Naive thymus-derived CD4-positive, alpha-beta T cell (primary cell): ENCODE measurements around the gene ADRA2C. TPM values are rescaled to one million over a fixed set of nuclear protein-coding genes. Genes with fewer than 3 reads are reported as not detected.

Source experiments
- ATAC-seq: fragments of 150-1000 bp; cut with Tn5 transposase; 2 replicates; pipeline ENCODE4 v1.10.0; 2021; ENCODE audit warnings: mild to moderate bottlenecking, moderate library complexity
- CTCF ChIA-PET: fragments of 350-600 bp; sonication (Branson Sonifier 250); formaldehyde crosslinking; loops from one replicate; lab custom pipeline; 2021; ENCODE audit warnings: antibody characterized with exemption; lab: Charles Lee
- POLR2A ChIA-PET: fragments of 350-600 bp; sonication (Branson Sonifier 250); formaldehyde crosslinking; loops from one replicate; lab custom pipeline; 2021; ENCODE audit warnings: antibody characterized with exemption, inconsistent platforms; lab: Charles Lee
- DNase-seq, 9 donors: peaks; one replicate each; pipeline versions ENCODE4 v3.0.0 to v3.0.0-alpha.2; 2020 to 2022; ENCODE audit warnings: mixed read lengths in 1 of 9
- H3K27ac ChIP-seq: one replicate; pipeline ENCODE4 v1.7.0; 2013; ENCODE audit warnings: mild to moderate bottlenecking, low read depth, low read length, moderate library complexity
- H3K27me3 ChIP-seq, 2 donors: one replicate each; pipeline ENCODE4 v1.7.0; 2013; ENCODE audit warnings: low read length in 2 of 2, mild to moderate bottlenecking in 2 of 2, moderate library complexity in 2 of 2; ENCODE audit not compliant: control insufficient read depth in 2 of 2, insufficient read depth in 2 of 2
- H3K36me3 ChIP-seq, 3 experiments: 1 replicate in 2 of 3; 2 replicates in 1 of 3; pipeline ENCODE4 v1.7.0; 2013; ENCODE audit warnings: low read length in 3 of 3, mild to moderate bottlenecking in 3 of 3, moderate library complexity in 1 of 3; ENCODE audit not compliant: insufficient read depth in 3 of 3, control insufficient read depth in 2 of 3
- H3K4me1 ChIP-seq, 2 donors: one replicate each; pipeline ENCODE4 v1.7.0; 2013; ENCODE audit warnings: low read length in 2 of 2, mild to moderate bottlenecking in 2 of 2, moderate library complexity in 1 of 2; ENCODE audit not compliant: control insufficient read depth in 2 of 2, insufficient read depth in 2 of 2
- H3K4me3 ChIP-seq: 2 replicates; pipeline ENCODE4 v1.7.0; 2013; ENCODE audit warnings: mild to moderate bottlenecking, low read length
- H3K9me3 ChIP-seq, 3 experiments: 1 replicate in 2 of 3; 2 replicates in 1 of 3; pipeline ENCODE4 v1.7.0; 2013; ENCODE audit warnings: low read length in 3 of 3; ENCODE audit not compliant: control insufficient read depth in 2 of 3
- H3K27ac Mint-ChIP-seq, 9 donors: one replicate each; pipeline ENCODE4 v1.8.0; 2020 to 2022; ENCODE audit warnings: mixed read lengths in 9 of 9, mild to moderate bottlenecking in 8 of 9, moderate library complexity in 5 of 9, inconsistent platforms in 2 of 9
- H3K27me3 Mint-ChIP-seq, 5 donors: one replicate each; pipeline ENCODE4 v1.8.0; 2021 to 2022; ENCODE audit warnings: mixed read lengths in 5 of 5, mild to moderate bottlenecking in 1 of 5
- H3K36me3 Mint-ChIP-seq, 5 donors: one replicate each; pipeline ENCODE4 v1.8.0; 2020 to 2022; ENCODE audit warnings: mixed read lengths in 5 of 5, mild to moderate bottlenecking in 3 of 5, inconsistent platforms in 1 of 5
- H3K4me1 Mint-ChIP-seq, 7 donors: one replicate each; pipeline ENCODE4 v1.8.0; 2020 to 2022; ENCODE audit warnings: mixed read lengths in 7 of 7, mild to moderate bottlenecking in 3 of 7, inconsistent platforms in 1 of 7
- H3K4me3 Mint-ChIP-seq, 10 donors: one replicate each; pipeline ENCODE4 v1.8.0; 2020 to 2022; ENCODE audit warnings: mild to moderate bottlenecking in 10 of 10, mixed read lengths in 10 of 10, moderate library complexity in 6 of 10, inconsistent platforms in 2 of 10
- H3K9me3 Mint-ChIP-seq, 11 donors: one replicate each; pipeline ENCODE4 v1.8.0; 2020 to 2022; ENCODE audit warnings: mixed read lengths in 11 of 11, mild to moderate bottlenecking in 4 of 11, inconsistent platforms in 1 of 11, moderate library complexity in 1 of 11
- intact Hi-C, 2 donors: fragments of 100-400 bp; cut with micrococcal nuclease; formaldehyde crosslinking; loops; one replicate each; pipeline ENCODE4 v1.15.1; 2023
- polyA plus RNA-seq, 2 donors: library from polyadenylated mRNA; unstranded; fragments of 300-500 nt; fragmentation: Illumina TruSeq; gene quantifications; one replicate each; pipeline ENCODE4 v1.2.3, GENCODE V29; 2021
- total RNA-seq, 6 experiments: library from RNA in 5 of 6; stranded (reverse) in 5 of 6; gene quantifications; 1 replicate in 5 of 6; 2 replicates in 1 of 6; pipeline ENCODE4 v1.2.3 and lab custom pipeline; 2021 to 2026

ADRA2C gene
- total and polyA plus RNA-seq, 7 experiments from 2014 or later, result not detected

DNA sequence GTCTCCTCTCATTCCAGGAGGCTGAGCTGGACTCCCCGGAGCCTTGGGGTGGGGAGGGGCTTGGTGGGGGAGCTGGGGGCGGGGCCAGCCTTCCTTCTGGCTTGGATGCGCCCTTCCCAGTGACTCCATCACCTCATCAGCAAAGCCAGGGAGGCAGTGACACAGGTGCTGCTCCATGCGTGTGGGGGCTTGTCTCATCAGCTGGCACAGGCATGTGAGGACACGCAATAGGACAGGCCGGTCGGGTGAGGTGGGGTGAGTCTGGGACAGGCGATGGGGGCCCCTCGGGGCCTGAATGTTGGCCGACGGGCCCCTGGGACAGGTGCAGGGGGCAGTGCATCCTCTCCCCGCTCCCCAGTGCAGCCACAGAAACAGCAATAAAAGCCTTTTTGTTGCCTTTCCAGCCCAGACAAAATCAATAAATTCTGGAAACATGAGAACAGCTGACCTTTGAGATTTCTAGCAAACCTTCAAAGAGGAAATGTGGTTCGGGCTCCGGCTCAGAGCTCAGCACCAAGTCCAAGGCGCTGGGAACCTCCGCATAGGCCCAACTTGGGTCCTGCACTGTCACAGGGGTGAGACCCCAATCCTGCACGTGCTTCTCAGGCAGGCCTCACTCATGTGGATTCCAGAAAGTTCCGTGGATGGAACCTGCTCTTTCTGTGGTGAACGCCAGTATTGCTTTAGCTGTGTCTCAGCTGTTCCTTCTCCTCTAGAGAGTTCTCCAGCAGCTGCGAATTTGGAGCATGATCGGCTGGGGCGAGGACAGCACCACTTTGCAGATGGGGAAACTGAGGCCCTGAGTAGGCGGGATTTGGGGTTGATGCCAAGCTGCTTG is 18.5 kb downstream of the ADRA2C start:
- H3K27ac Mint-ChIP-seq, result no peak overlapping the region
- intact Hi-C loops, result no loop called here

GRCh38 chr4:3785292-3785565 is 19.0 kb downstream of the ADRA2C start:
- Histone ChIP-seq H3K9me3 (peaks cover 0 to 10% (median 0%) of the 10 kb centered on the region in 3 experiments), H3K36me3 (no peaks in the 10 kb centered on the region), H3K4me3 (no peak overlapping the region), H3K27ac (no peak overlapping the region), H3K4me1 (no peaks in the 10 kb centered on the region), H3K27me3 (no peaks in the 10 kb centered on the region)
- no peaks in the 10 kb centered on the region for H3K4me1 Mint-ChIP-seq
- no peak overlapping the region for H3K27ac Mint-ChIP-seq
- H3K36me3 Mint-ChIP-seq, result no peaks in the 10 kb centered on the region
- H3K4me3 Mint-ChIP-seq, result no peak overlapping the region
- peaks cover 0 to 11% (median 0%) of the 10 kb centered on the region in 5 donors for H3K27me3 Mint-ChIP-seq
- H3K9me3 Mint-ChIP-seq, result peaks cover 0 to 3% (median 0%) of the 10 kb centered on the region in 11 donors
- CTCF ChIA-PET, result no interaction called here
- no peak for DNase-seq
- intact Hi-C loops, result no loop called here
- POLR2A ChIA-PET, result no interaction called here
- ATAC-seq, result no peak

More for the DNA sequence above, 18.5 kb downstream of the ADRA2C start:
- Histone ChIP-seq H3K36me3 (no peaks in the 10 kb centered on the region), H3K27me3 (no peaks in the 10 kb centered on the region), H3K9me3 (peaks cover 0 to 10% (median 0%) of the 10 kb centered on the region in 3 experiments), H3K27ac (no peak overlapping the region), H3K4me1 (no peaks in the 10 kb centered on the region), H3K4me3 (no peak overlapping the region)
- H3K36me3 Mint-ChIP-seq, result no peaks in the 10 kb centered on the region
- H3K27me3 Mint-ChIP-seq, result peaks cover 0 to 6% (median 0%) of the 10 kb centered on the region in 5 donors
- ChIA-PET POLR2A (no interaction called here), CTCF (no interaction called here)
- DNase-seq, result no peak
- H3K4me1 Mint-ChIP-seq, result no peaks in the 10 kb centered on the region
- H3K4me3 Mint-ChIP-seq, result no peak overlapping the region
- H3K9me3 Mint-ChIP-seq, result peaks cover 0 to 3% (median 0%) of the 10 kb centered on the region in 11 donors
- no peak for ATAC-seq

DNA sequence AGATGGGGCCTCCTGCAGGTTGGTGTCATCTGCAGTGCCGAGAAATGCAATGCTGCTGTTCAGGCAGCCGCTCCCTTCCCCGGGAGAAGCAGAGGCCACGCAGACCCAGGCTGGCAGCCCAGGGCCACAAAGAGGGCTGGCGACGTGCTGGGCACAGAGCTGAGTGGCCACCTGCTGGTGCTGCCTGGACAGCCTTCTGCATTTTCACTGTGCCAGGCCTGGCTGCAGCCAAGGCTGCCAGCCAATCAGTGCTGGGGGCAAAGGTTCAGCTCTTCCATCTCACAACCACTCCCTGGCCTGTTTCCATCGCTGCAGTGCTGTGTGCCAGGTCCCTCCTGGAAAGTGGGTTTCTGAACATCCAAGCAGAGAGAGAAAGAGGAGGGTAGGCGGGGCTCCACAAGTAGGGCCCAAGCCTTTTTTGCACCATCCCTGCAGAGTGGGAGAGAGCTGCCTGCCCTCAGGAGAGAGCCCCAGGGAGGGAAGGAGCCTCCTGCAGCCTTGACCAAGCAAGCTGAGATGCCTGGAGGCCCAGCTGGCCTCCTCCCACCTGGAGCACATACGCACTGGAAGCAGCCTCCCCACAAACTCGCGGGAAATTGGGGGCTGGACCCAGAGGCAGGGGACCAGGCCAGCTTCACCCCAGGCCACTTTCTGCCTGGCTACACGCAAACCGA is 20.1 kb downstream of the ADRA2C start:
- H3K27ac ChIP-seq, result no peak overlapping the region
- H3K9me3 ChIP-seq, result peaks cover 0 to 4% (median 0%) of the 10 kb centered on the region in 3 experiments
- no peak overlapping the region for H3K4me3 ChIP-seq
- Mint-ChIP-seq H3K36me3 (no peaks in the 10 kb centered on the region), H3K4me1 (no peaks in the 10 kb centered on the region), H3K9me3 (peaks cover 0 to 2% (median 0%) of the 10 kb centered on the region in 11 donors), H3K27me3 (peaks cover 0 to 23% (median 9%) of the 10 kb centered on the region in 5 donors), H3K27ac (no peak overlapping the region), H3K4me3 (no peak overlapping the region)
- ATAC-seq (no peak), DNase-seq (no peak)
- CTCF ChIA-PET, result no interaction called here
- intact Hi-C loops, result no loop called here
- no peaks in the 10 kb centered on the region for H3K36me3 ChIP-seq
- no peaks in the 10 kb centered on the region for H3K27me3 ChIP-seq
- no peaks in the 10 kb centered on the region for H3K4me1 ChIP-seq
- POLR2A ChIA-PET, result no interaction called here

DNA sequence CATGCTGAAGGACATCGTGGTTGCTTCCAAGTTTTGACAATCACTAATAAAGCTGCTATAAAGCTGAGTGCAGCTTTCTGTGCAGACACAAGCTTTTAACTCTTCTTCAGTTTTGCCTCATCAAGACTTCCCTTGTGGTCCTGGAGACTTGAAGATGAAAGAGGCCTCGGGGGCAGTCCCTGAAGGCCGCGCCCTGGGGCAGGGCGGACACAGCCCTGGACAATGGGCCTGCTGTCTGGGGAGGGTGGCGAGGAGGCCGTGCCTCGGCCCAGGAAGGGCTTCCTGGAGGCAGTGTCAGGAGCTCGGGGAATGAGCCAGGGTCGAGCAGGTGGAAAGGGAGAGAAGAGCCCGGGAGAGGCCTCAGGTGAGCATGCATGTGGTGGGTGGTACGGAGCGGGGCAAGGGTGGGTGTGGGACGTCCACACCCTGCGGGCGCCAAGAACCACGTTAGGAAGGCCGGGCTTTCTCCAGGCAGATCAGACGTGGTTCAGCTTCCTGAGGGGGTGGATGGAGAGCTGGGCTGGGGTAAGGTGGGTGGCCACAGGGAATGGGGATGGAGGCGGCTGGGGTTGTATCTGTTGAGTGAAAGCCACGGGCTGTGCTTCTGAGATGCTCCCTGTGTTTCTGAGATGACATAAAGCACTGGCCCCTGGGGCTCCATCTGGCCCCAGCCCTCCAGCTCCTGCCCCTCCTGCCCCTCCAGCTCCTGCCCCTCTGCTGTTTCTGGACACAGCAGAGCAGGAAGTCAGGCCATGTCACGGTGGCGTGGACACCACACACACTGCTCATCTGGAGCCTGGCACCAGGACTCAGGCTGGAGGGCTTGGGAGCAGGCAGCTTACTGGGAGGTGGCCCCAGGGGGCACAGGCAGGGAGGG is 21.5 kb downstream of the ADRA2C start:
- Mint-ChIP-seq H3K27me3 (peaks cover 0 to 32% (median 15%) of the 10 kb centered on the region in 5 donors), H3K27ac (no peak overlapping the region), H3K36me3 (no peaks in the 10 kb centered on the region), H3K4me1 (no peaks in the 10 kb centered on the region), H3K9me3 (peaks cover 0 to 6% (median 0%) of the 10 kb centered on the region in 11 donors), H3K4me3 (no peak overlapping the region)
- H3K4me3 ChIP-seq, result no peak overlapping the region
- POLR2A ChIA-PET, result no interaction called here
- CTCF ChIA-PET, result no interaction called here
- ATAC-seq, result no peak
- no peaks in the 10 kb centered on the region for H3K27me3 ChIP-seq
- H3K9me3 ChIP-seq, result no peaks in the 10 kb centered on the region
- H3K4me1 ChIP-seq, result no peaks in the 10 kb centered on the region
- H3K27ac ChIP-seq, result no peak overlapping the region
- no peaks in the 10 kb centered on the region for H3K36me3 ChIP-seq
- intact Hi-C loops, result no loop called here
- DNase-seq, result no peak

DNA sequence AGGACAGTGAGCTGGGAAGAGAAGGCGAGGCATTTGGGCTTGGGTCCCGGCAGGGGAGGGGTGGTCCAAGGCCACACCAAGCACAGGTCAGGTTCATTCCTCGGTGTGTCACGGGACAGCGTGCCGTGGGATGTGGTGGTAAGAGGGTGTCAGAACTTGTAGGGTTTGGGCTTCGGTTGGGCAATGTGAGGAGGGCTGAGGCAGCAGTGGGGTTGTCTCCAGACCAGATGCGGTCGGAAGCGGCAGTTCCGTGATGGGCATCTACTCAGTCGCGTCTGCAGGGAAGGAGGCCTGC is 22.1 kb downstream of the ADRA2C start:
- ChIA-PET CTCF (no interaction called here), POLR2A (no interaction called here)
- Histone ChIP-seq H3K27me3 (no peaks in the 10 kb centered on the region), H3K4me1 (no peaks in the 10 kb centered on the region), H3K36me3 (no peaks in the 10 kb centered on the region), H3K4me3 (no peak overlapping the region), H3K27ac (no peak overlapping the region), H3K9me3 (no peaks in the 10 kb centered on the region)
- H3K4me3 Mint-ChIP-seq, result no peak overlapping the region
- H3K4me1 Mint-ChIP-seq, result no peaks in the 10 kb centered on the region
- ATAC-seq (no peak), DNase-seq (no peak)
- H3K27me3 Mint-ChIP-seq, result peaks cover 0 to 38% (median 20%) of the 10 kb centered on the region in 5 donors
- peaks cover 0 to 12% (median 1%) of the 10 kb centered on the region in 11 donors for H3K9me3 Mint-ChIP-seq
- intact Hi-C loops, result no loop called here
- no peak overlapping the region for H3K27ac Mint-ChIP-seq
- peaks cover 0 to 5% (median 0%) of the 10 kb centered on the region in 5 donors for H3K36me3 Mint-ChIP-seq

DNA sequence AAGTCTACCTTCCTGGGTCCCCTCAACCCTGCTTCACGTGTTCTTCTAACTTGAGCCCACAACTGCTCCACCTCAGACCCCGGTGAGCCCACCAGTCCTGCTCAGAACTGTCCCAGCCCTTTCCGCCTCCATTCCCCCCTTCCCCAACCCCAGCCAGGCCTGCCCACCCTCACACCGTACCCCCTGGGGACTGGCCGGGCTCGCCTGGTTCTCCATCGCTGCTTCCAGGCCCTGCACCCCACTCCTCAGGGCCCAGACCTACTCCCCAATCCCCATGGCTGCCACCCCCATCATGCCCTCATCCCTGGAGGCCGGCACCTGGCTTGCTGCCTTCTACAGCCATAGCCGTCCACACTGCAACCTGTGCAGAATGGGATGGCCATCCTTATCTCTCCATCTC is 23.4 kb downstream of the ADRA2C start:
- H3K27ac ChIP-seq, result no peak overlapping the region

More for the DNA sequence above, 23.4 kb downstream of the ADRA2C start:
- Histone ChIP-seq H3K9me3 (peaks cover 0 to under 1% (median 0%) of the 10 kb centered on the region in 3 experiments), H3K27me3 (no peaks in the 10 kb centered on the region), H3K4me3 (no peak overlapping the region), H3K36me3 (no peaks in the 10 kb centered on the region), H3K4me1 (no peaks in the 10 kb centered on the region)
- intact Hi-C loops, result no loop called here
- Mint-ChIP-seq H3K27ac (no peak overlapping the region), H3K27me3 (peaks cover 0 to 40% (median 20%) of the 10 kb centered on the region in 5 donors), H3K9me3 (peaks cover 0 to 18% (median 7%) of the 10 kb centered on the region in 11 donors), H3K4me1 (no peaks in the 10 kb centered on the region), H3K4me3 (no peak overlapping the region), H3K36me3 (peaks cover 0 to 5% (median 0%) of the 10 kb centered on the region in 5 donors)
- DNase-seq (no peak), ATAC-seq (no peak)
- POLR2A ChIA-PET, result no interaction called here
- CTCF ChIA-PET, result no interaction called here
